Tibial artery (tissue), 4 donors: ENCODE results near the gene CCDC68.

Experiments
- DNase-seq, 2 donors: peaks; one replicate each; pipeline ENCODE4 v3.0.0-alpha.2; 2019
- H3K27ac ChIP-seq, 2 donors: fragments of 200-600 bp; sonication (generic) in 1 of 2; 1 replicate in 1 of 2; 2 replicates in 1 of 2; pipeline ENCODE4 v1.5.1; 2018 to 2019; ENCODE audit warnings: mild to moderate bottlenecking in 1 of 2
- H3K27me3 ChIP-seq, 2 donors: fragments of 200-600 bp; sonication (generic) in 1 of 2; one replicate each; pipeline versions ENCODE4 v1.5.1 to v1.6.0; 2016 to 2019
- H3K36me3 ChIP-seq, 3 donors: fragments of 200-600 bp; sonication (generic) in 2 of 3; one replicate each; pipeline ENCODE4 v1.5.1; 2016 to 2019; ENCODE audit warnings: mild to moderate bottlenecking in 2 of 3
- H3K4me1 ChIP-seq, 4 donors: fragments of 200-600 bp; sonication (generic) in 2 of 4; 1 replicate in 3 of 4; 2 replicates in 1 of 4; pipeline ENCODE4 v1.5.1; 2016 to 2019
- H3K4me3 ChIP-seq, 2 donors: fragments of 200-600 bp; sonication (generic) in 1 of 2; 1 replicate in 1 of 2; 2 replicates in 1 of 2; pipeline ENCODE4 v1.5.1; 2018 to 2019; ENCODE audit warnings: mild to moderate bottlenecking in 2 of 2
- H3K9me3 ChIP-seq, 3 donors: fragments of 200-600 bp; sonication (generic) in 1 of 3; one replicate each; pipeline ENCODE4 v1.5.1; 2016 to 2019
- intact Hi-C: fragments of 100-400 bp; cut with DNase I; formaldehyde crosslinking; loops from one replicate; pipeline ENCODE4 v1.15.0; 2023; ENCODE audit warnings: low total_unique reads
- TF ChIP-seq, protein P1 (sequence below), 2 experiments: fragments of 200-600 bp in 1 of 2; fragments of 450-650 bp in 1 of 2; IDR thresholded peaks; one replicate each; pipeline ENCODE4 v1.5.1; 2017 to 2019; ENCODE audit warnings: antibody characterized with exemption in 2 of 2, mild to moderate bottlenecking in 1 of 2, moderate library complexity in 1 of 2

Gene CCDC68

GRCh38 chr18:54960197-54960596 is 936 bp upstream of the CCDC68 start:
- no peak for DNase-seq
- Histone ChIP-seq H3K36me3 (no peaks in the 10 kb centered on the region), H3K4me1 (no peaks in the 10 kb centered on the region), H3K27ac (no peak overlapping the region), H3K9me3 (no peaks in the 10 kb centered on the region), H3K27me3 (peaks cover 0 to 7% of the 10 kb centered on the region in 2 donors), H3K4me3 (no peak overlapping the region)
- TF ChIP-seq, protein P1, sequence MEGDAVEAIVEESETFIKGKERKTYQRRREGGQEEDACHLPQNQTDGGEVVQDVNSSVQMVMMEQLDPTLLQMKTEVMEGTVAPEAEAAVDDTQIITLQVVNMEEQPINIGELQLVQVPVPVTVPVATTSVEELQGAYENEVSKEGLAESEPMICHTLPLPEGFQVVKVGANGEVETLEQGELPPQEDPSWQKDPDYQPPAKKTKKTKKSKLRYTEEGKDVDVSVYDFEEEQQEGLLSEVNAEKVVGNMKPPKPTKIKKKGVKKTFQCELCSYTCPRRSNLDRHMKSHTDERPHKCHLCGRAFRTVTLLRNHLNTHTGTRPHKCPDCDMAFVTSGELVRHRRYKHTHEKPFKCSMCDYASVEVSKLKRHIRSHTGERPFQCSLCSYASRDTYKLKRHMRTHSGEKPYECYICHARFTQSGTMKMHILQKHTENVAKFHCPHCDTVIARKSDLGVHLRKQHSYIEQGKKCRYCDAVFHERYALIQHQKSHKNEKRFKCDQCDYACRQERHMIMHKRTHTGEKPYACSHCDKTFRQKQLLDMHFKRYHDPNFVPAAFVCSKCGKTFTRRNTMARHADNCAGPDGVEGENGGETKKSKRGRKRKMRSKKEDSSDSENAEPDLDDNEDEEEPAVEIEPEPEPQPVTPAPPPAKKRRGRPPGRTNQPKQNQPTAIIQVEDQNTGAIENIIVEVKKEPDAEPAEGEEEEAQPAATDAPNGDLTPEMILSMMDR (IDR thresholded peaks at IDR 0.05) = no peak
- intact Hi-C loops = no loop called here

GRCh38 chr18:54957996-54958395 is 1.3 kb downstream of the CCDC68 start:
- DNase-seq = no peak
- Histone ChIP-seq H3K9me3 (no peaks in the 10 kb centered on the region), H3K4me1 (no peaks in the 10 kb centered on the region), H3K36me3 (no peaks in the 10 kb centered on the region), H3K27me3 (peaks cover 0 to 7% of the 10 kb centered on the region in 2 donors), H3K4me3 (no peak overlapping the region), H3K27ac (no peak overlapping the region)
- intact Hi-C loops = no loop called here
- TF ChIP-seq, protein P1 (IDR thresholded peaks at IDR 0.05) = no peak

DNA sequence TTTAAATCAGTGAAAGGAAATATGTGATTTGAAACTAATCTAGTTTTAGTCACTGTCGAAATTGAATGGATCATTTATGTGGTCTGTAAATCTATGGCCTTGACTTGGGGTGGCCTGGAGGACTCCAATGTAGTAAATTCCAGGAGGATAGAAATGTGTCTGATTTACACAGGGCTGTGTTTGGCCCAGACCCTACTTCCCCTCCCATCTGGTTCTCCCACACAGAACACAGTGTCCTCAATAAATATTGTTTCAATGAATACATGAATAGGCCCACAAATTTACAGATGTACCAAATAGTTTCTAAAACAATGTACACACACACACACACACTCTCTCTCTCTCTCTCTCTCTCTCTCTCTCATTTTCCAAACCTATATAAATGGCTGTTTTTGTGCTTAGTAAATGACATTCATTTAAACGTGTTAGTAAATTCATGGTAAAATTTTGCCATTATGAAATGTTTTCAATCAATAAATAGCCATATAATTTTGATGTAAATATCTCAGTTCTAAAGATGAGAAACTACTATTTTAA is 1.9 kb downstream of the CCDC68 start:
- H3K36me3 ChIP-seq = no peaks in the 10 kb centered on the region
- TF ChIP-seq, protein P1 (IDR thresholded peaks at IDR 0.05) = no peak
- no peaks in the 10 kb centered on the region for H3K9me3 ChIP-seq
- no peak overlapping the region for H3K27ac ChIP-seq
- no peak for DNase-seq
- intact Hi-C loops = no loop called here
- H3K4me1 ChIP-seq = no peaks in the 10 kb centered on the region
- peaks cover 0 to 7% of the 10 kb centered on the region in 2 donors for H3K27me3 ChIP-seq
- H3K4me3 ChIP-seq = no peak overlapping the region

GRCh38 chr18:54956506-54956905 is 2.8 kb downstream of the CCDC68 start:
- TF ChIP-seq, protein P1 (IDR thresholded peaks at IDR 0.05) = no peak
- Histone ChIP-seq H3K36me3 (no peaks in the 10 kb centered on the region), H3K9me3 (no peaks in the 10 kb centered on the region), H3K27ac (no peak overlapping the region), H3K4me1 (no peaks in the 10 kb centered on the region), H3K27me3 (peaks cover 0 to 7% of the 10 kb centered on the region in 2 donors), H3K4me3 (no peak overlapping the region)
- DNase-seq = no peak
- intact Hi-C loops = no loop called here

- TF ChIP-seq, protein P1 (IDR thresholded peaks at IDR 0.05) = no peak
- Histone ChIP-seq H3K36me3 (no peaks in the 10 kb centered on the region), H3K27me3 (peaks cover 0 to 3% of the 10 kb centered on the region in 2 donors), H3K27ac (no peak overlapping the region), H3K4me1 (no peaks in the 10 kb centered on the region), H3K9me3 (no peaks in the 10 kb centered on the region), H3K4me3 (no peak overlapping the region)
- DNase-seq = no peak
- intact Hi-C loops = no loop called here
Observed at GRCh38 chr18:54952026-54952425, 7.2 kb downstream of the CCDC68 start.

DNA sequence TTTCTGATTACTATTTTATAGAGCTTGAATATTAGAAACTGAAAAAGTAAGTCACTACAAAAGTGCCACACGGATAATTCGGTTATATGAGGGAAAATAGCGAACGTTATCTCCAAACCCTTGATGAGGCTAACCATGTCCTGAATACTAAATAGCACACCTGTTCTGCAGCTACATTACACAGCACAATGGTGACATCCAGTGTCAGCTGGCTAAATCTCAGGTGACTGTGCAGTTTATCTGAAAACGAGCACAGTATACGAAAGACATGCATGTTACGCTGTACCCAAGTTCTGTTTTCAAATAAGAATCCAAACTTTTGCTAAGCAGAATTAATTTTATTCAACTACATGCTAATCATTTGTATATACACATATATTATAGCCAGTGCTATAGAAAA is 9.0 kb downstream of the CCDC68 start:
- H3K4me1 ChIP-seq = peaks cover 0 to 9% (median 0%) of the 10 kb centered on the region in 4 donors
- DNase-seq = no peak
- no peaks in the 10 kb centered on the region for H3K9me3 ChIP-seq
- TF ChIP-seq, protein P1 (IDR thresholded peaks at IDR 0.05) = no peak
- no peak overlapping the region for H3K27ac ChIP-seq
- intact Hi-C loops = no loop called here
- no peaks in the 10 kb centered on the region for H3K27me3 ChIP-seq
- no peak overlapping the region for H3K4me3 ChIP-seq
- H3K36me3 ChIP-seq = no peaks in the 10 kb centered on the region
